Kidney epithelial cell (primary cell): Measurements from ENCODE around the gene POLE. TPM values are rescaled to one million over a fixed set of nuclear protein-coding genes. Genes with fewer than 3 reads are reported as not detected.

Source experiments
- DNase-seq: peaks from one replicate; pipeline ENCODE4 v3.0.0-alpha.2; 2010; ENCODE audit warnings: low read depth
- H3K27me3 ChIP-seq: 2 replicates; pipeline ENCODE4 v1.6.0; 2011; ENCODE audit warnings: low read length; ENCODE audit not compliant: control insufficient read depth, insufficient read depth
- H3K36me3 ChIP-seq: 2 replicates; pipeline ENCODE4 v1.5.1; 2011; ENCODE audit warnings: low read length; ENCODE audit not compliant: control insufficient read depth, insufficient read depth
- H3K4me3 ChIP-seq: 2 replicates; pipeline ENCODE4 v1.5.1; 2011; ENCODE audit warnings: low read depth, mild to moderate bottlenecking, control low read depth, low read length
- total RNA-seq: library from RNA; depleted of rRNA; stranded (reverse); fragments of >200 nt; gene quantifications from 2 replicates; pipeline ENCODE4 v1.2.3, GENCODE V29; 2015
- TF ChIP-seq, protein P1 (sequence below): IDR thresholded peaks from 2 replicates; pipeline ENCODE4 v1.5.1; 2011; ENCODE audit warnings: mild to moderate bottlenecking, moderate library complexity, low read length, control low read depth, inconsistent platforms; ENCODE audit not compliant: insufficient read depth, poor library complexity, severe bottlenecking

The POLE gene
- total RNA-seq, 1 donor from 2014 or later, result 15.1 TPM

- TF ChIP-seq, protein P1, sequence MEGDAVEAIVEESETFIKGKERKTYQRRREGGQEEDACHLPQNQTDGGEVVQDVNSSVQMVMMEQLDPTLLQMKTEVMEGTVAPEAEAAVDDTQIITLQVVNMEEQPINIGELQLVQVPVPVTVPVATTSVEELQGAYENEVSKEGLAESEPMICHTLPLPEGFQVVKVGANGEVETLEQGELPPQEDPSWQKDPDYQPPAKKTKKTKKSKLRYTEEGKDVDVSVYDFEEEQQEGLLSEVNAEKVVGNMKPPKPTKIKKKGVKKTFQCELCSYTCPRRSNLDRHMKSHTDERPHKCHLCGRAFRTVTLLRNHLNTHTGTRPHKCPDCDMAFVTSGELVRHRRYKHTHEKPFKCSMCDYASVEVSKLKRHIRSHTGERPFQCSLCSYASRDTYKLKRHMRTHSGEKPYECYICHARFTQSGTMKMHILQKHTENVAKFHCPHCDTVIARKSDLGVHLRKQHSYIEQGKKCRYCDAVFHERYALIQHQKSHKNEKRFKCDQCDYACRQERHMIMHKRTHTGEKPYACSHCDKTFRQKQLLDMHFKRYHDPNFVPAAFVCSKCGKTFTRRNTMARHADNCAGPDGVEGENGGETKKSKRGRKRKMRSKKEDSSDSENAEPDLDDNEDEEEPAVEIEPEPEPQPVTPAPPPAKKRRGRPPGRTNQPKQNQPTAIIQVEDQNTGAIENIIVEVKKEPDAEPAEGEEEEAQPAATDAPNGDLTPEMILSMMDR, result no peak
- H3K36me3 ChIP-seq, result no peaks in the 10 kb centered on the region
- peak within 1 kb of the TSS; percentile 93 for H3K4me3 ChIP-seq
- peak; percentile 60 for DNase-seq
- no peaks in the 10 kb centered on the region for H3K27me3 ChIP-seq
Measured at GRCh38 chr12:132710405-132711079, 23.4 kb upstream of the POLE start, which contains the start of gene PGAM5. PGAM5 (plus strand) TSS chr12:132710842; CDS start chr12:132710877, 35 bp downstream.

- Histone ChIP-seq H3K27me3 (no peaks in the 10 kb centered on the region), H3K4me3 (peak overlapping the region; percentile 93), H3K36me3 (no peaks in the 10 kb centered on the region)
- TF ChIP-seq, protein P1, result no peak
- no peak for DNase-seq
Measured at GRCh38 chr12:132710043-132710404, 22.9 kb upstream of the POLE start.

DNA sequence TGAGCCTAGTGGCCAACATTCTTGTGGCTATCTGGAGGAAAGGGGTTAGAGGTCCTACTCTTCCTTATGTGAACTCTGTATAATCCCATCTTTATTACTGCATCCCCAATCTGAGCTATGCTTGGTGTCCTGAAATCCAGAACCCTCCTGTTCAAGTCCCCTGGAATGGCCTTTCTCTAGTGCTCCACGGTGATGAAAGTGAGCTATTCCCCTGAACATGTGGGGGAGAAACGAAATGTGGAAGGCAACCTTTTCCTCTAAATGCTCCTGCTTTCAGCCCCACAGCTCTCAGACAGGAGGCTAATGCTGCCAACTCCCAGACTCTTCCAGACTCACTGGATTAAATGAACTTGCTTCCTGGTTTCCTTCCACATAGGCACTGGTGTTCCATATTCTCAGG lies 21.0 kb upstream of the POLE start:
- TF ChIP-seq, protein P1, result no peak

DNA sequence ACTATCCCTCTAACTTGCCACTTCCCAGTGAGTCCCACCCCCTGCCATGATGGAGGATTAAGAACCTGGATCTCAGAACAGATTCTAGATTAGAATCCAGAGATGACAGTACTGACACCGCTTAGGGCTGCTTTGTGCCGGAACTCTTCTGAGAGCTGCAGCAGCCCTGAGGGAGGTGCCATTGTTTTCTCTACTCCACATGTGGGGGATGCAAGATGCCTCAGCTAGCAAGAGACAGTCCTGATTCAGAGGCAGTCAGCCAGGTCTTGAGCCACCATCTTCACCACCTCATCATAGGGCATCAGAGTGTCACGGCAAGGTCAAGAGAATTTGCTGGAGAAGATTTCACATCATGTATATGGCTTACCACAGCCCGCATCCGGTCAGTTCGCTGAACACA lies 20.1 kb upstream of the POLE start:
- H3K4me3 ChIP-seq, result no peak overlapping the region
- no peaks in the 10 kb centered on the region for H3K36me3 ChIP-seq
- TF ChIP-seq, protein P1, result no peak
- no peak for DNase-seq
- no peaks in the 10 kb centered on the region for H3K27me3 ChIP-seq

More for the DNA sequence above, 21.0 kb upstream of the POLE start:
- H3K27me3 ChIP-seq, result no peaks in the 10 kb centered on the region
- no peak overlapping the region for H3K4me3 ChIP-seq
- no peaks in the 10 kb centered on the region for H3K36me3 ChIP-seq
- DNase-seq, result no peak

- no peak overlapping the region for H3K4me3 ChIP-seq
- H3K36me3 ChIP-seq, result no peaks in the 10 kb centered on the region
- H3K27me3 ChIP-seq, result no peaks in the 10 kb centered on the region
- TF ChIP-seq, protein P1, result no peak
- no peak for DNase-seq
Measured at GRCh38 chr12:132703641-132704040, 16.5 kb upstream of the POLE start.

- no peak for DNase-seq
- TF ChIP-seq, protein P1, result peak; percentile 10
- H3K36me3 ChIP-seq, result no peaks in the 10 kb centered on the region
- H3K4me3 ChIP-seq, result no peak overlapping the region
- no peaks in the 10 kb centered on the region for H3K27me3 ChIP-seq
Measured at GRCh38 chr12:132702640-132703039, 15.5 kb upstream of the POLE start.
